Right atrium auricular region (tissue), 2 donors: ENCODE data around the gene IFNE. TPM values are rescaled to one million over a fixed set of nuclear protein-coding genes. Genes with fewer than 3 reads are reported as not detected.

ENCODE experiments used
- DNase-seq: peaks from one replicate; pipeline ENCODE4 v3.0.0-alpha.2; 2019; ENCODE audit warnings: low spot score
- H3K27ac ChIP-seq, 2 donors: fragments of 200-600 bp; sonication (generic); 1 replicate in 1 of 2; 2 replicates in 1 of 2; pipeline ENCODE4 v1.5.1; 2016 to 2019
- H3K27me3 ChIP-seq, 2 donors: fragments of 200-600 bp; sonication (generic); one replicate each; pipeline versions ENCODE4 v1.5.1 to v1.6.0; 2017 to 2019
- H3K36me3 ChIP-seq: fragments of 200-600 bp; sonication (generic); one replicate; pipeline ENCODE4 v1.5.1; 2016
- H3K4me1 ChIP-seq, 2 donors: fragments of 200-600 bp; sonication (generic); one replicate each; pipeline versions ENCODE4 v1.5.1 to v1.6.0; 2017 to 2019
- H3K4me3 ChIP-seq, 2 donors: fragments of 200-600 bp; sonication (generic); 1 replicate in 1 of 2; 2 replicates in 1 of 2; pipeline ENCODE4 v1.5.1; 2017 to 2019; ENCODE audit warnings: mild to moderate bottlenecking in 1 of 2, moderate library complexity in 1 of 2
- H3K9me3 ChIP-seq, 2 donors: fragments of 200-600 bp; sonication (generic); one replicate each; pipeline ENCODE4 v1.5.1; 2019
- microRNA counts, 2 donors: library from miRNA; unstranded; fragments of <30 nt; microRNA quantifications; one replicate each; lab custom pipeline; 2016 to 2017
- microRNA-seq, 2 donors: library from miRNA; unstranded; fragments of <30 nt; microRNA quantifications; one replicate each; pipeline ENCODE4, GENCODE V29; 2016 to 2017; ENCODE audit warnings: borderline number of aligned reads in 2 of 2, borderline replicate concordance in 1 of 2
- total RNA-seq, 2 donors: library from RNA; depleted of rRNA; stranded (reverse); fragments of >200 nt; gene quantifications; one replicate each; pipeline ENCODE4 v1.1.0, GENCODE V29; 2016
- TF ChIP-seq, protein P1 (sequence below), 2 donors: fragments of 200-600 bp; sonication (generic); IDR thresholded peaks; one replicate each; pipeline ENCODE4 v1.5.1; 2019; ENCODE audit warnings: antibody characterized with exemption in 2 of 2

Gene IFNE
- total RNA-seq, 2 donors from 2014 or later, result not detected

DNA sequence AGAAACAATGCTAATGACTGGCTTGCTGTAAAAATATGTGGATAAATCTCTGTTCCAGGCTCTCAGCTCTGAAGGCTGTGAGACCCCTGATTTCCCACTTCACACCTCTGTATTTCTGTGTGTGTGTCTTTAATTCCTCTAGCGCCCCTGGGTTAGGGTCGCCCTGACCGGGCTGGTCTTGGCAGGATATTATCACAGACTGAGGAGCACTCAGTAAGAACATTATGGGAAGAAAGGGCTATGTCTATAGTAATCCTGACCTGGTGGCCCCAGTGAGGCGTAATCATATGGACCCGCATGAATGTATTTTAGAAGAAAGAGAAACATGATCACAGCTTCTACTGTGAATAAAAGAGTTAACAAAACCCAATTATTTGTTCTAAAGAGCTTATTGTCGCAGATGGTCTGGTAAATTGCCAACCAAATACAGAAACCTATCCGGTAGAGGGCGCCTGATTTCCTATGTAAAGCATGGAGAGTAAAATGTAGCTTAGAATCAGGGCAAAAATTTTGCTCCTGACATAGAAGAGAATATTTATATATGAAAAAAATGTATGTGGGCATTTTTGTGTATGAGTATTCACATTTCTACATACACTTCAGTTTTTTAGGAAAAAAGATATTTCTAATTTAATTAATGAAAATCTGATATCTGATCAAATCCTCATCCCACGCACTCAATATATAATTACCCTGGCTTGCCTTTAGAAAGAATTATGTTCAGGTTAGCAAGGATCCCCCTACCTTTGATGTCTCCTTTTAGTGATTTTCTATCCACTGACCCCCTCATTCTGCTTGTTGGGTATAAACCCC, 47.7 kb downstream of the IFNE start:
- no peak overlapping the region for H3K27ac ChIP-seq
- H3K9me3 ChIP-seq, result no peaks in the 10 kb centered on the region
- no peaks in the 10 kb centered on the region for H3K36me3 ChIP-seq
- no peaks in the 10 kb centered on the region for H3K27me3 ChIP-seq
- TF ChIP-seq, protein P1, sequence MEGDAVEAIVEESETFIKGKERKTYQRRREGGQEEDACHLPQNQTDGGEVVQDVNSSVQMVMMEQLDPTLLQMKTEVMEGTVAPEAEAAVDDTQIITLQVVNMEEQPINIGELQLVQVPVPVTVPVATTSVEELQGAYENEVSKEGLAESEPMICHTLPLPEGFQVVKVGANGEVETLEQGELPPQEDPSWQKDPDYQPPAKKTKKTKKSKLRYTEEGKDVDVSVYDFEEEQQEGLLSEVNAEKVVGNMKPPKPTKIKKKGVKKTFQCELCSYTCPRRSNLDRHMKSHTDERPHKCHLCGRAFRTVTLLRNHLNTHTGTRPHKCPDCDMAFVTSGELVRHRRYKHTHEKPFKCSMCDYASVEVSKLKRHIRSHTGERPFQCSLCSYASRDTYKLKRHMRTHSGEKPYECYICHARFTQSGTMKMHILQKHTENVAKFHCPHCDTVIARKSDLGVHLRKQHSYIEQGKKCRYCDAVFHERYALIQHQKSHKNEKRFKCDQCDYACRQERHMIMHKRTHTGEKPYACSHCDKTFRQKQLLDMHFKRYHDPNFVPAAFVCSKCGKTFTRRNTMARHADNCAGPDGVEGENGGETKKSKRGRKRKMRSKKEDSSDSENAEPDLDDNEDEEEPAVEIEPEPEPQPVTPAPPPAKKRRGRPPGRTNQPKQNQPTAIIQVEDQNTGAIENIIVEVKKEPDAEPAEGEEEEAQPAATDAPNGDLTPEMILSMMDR (IDR thresholded peaks at IDR 0.05), result peak in 1 of 2 donors; percentile 50
- DNase-seq, result no peak
- H3K4me3 ChIP-seq, result no peak overlapping the region
- no peaks in the 10 kb centered on the region for H3K4me1 ChIP-seq

DNA sequence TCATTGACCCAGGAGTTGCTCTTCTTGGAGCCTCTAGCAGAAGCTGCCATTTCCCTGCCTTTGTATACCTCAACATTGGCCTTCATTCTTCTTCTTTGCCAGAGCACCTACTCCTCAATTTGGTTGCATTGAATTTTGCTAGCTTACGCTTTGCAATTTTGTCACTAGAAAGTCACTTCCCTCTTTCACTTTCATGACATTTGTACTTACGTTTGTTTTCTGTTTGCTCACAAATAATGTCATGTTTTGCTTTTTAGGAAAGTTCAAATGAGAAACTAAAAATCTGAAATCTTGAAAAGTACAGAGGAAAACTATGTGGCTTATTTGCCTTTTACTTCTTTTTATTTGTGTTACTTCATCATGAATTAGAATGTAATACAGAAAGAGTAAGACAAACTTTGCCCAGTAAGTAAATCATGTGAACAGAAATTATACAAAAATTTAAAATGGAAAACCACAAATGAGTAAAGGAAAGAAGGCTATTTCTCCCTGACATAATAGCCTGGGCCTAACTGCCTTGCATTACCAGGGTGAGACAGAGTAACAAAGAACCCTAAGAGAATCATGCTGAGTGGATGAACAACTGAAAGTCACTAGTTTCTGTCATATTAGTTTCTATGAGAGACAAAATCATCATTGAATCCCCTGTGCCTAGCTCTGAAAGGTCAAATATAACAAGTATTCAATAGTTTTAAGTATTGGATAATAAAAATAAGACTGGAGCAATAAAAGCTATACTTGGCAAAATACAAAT, 49.3 kb downstream of the IFNE start:
- no peak overlapping the region for H3K4me3 ChIP-seq
- no peaks in the 10 kb centered on the region for H3K4me1 ChIP-seq
- TF ChIP-seq, protein P1 (IDR thresholded peaks at IDR 0.05), result no peak
- no peaks in the 10 kb centered on the region for H3K27me3 ChIP-seq
- no peaks in the 10 kb centered on the region for H3K9me3 ChIP-seq
- no peak overlapping the region for H3K27ac ChIP-seq
- H3K36me3 ChIP-seq, result no peaks in the 10 kb centered on the region
- no peak for DNase-seq

MicroRNAs within 50 kb of the gene (microRNA counts, 767-probe panel; counts per million panel counts)
- 0 to 1,139 counts per million in 2 donors for microRNA hsa-miR-31-5p (lab: Ali Mortazavi, UCI)

Small RNA genes within 50 kb of the gene (microRNA-seq; reads per million reads assigned to microRNA genes)
- gene MIR31, result 76.5 to 236 reads per million in 2 donors

Other genes starting within 250 kb of the IFNE start
- gene IFNA14, start 242.3 kb downstream of the IFNE start, total RNA-seq, result not detected
- not detected for gene IFNA5, start 177.0 kb downstream of the IFNE start, total RNA-seq
- 10 to 100 TPM; 10.7 to 10.8 TPM for gene KLHL9, start 146.9 kb downstream of the IFNE start, total RNA-seq
- not detected for gene IFNA6, start 131.4 kb downstream of the IFNE start, total RNA-seq
- gene IFNA13, start 114.3 kb downstream of the IFNE start, total RNA-seq, result not detected
- not detected for gene IFNA2, start 96.9 kb downstream of the IFNE start, total RNA-seq
- not detected for gene IFNA8, start 73.2 kb downstream of the IFNE start, total RNA-seq
- gene IFNA1, start 41.9 kb downstream of the IFNE start, total RNA-seq, result not detected